HCT116 (cell line): ENCODE data around the gene DMBT1.

ENCODE experiments used
- CTCF ChIP-seq, 3 experiments: fragments of 200-600 bp in 1 of 3; sonication (generic) in 1 of 3; IDR thresholded peaks in 2 of 3; conservative IDR thresholded peaks in 1 of 3; 2 replicates each; pipeline ENCODE4 v1.5.1; 2012 to 2017; ENCODE audit warnings: low read depth in 2 of 3, low read length in 2 of 3, antibody characterized with exemption in 1 of 3, borderline replicate concordance in 1 of 3, control low read depth in 1 of 3, mild to moderate bottlenecking in 1 of 3, mixed read lengths in 1 of 3, mixed run types in 1 of 3, moderate library complexity in 1 of 3; ENCODE audit not compliant: insufficient read depth in 1 of 3
- FOSL1 ChIP-seq: IDR thresholded peaks from 2 replicates; pipeline ENCODE4 v1.6.1; 2012; ENCODE audit warnings: low read depth
- POLR2A ChIP-seq: IDR thresholded peaks from 2 replicates; pipeline ENCODE4 v1.7.0; 2011; ENCODE audit warnings: borderline replicate concordance; ENCODE audit not compliant: insufficient read depth, insufficient read length; ENCODE audit errors: extremely low read depth
- REST ChIP-seq: IDR thresholded peaks from 2 replicates; pipeline ENCODE4 v1.6.1; 2012; ENCODE audit warnings: low read depth
- SRF ChIP-seq: IDR thresholded peaks from 2 replicates; pipeline ENCODE4 v1.6.1; 2012; ENCODE audit warnings: low read depth

- TF ChIP-seq SRF (no peak), CTCF (IDR thresholded peaks at IDR 0.05 in 2 of 3, conservative IDR thresholded peaks at IDR 0.05 in 1 of 3; ENCODE audit: borderline replicate concordance in 1 of 3, insufficient read depth in 1 of 3, low read depth in 2 of 3, low read length in 2 of 3) (no peak), FOSL1 (no peak), POLR2A (no peak), REST (no peak)
Measured at GRCh38 chr10:122665329-122665860, 104.8 kb downstream of the DMBT1 start.
